ENCODE measurements around the gene PRDM16.

PRDM16 gene

DNA sequence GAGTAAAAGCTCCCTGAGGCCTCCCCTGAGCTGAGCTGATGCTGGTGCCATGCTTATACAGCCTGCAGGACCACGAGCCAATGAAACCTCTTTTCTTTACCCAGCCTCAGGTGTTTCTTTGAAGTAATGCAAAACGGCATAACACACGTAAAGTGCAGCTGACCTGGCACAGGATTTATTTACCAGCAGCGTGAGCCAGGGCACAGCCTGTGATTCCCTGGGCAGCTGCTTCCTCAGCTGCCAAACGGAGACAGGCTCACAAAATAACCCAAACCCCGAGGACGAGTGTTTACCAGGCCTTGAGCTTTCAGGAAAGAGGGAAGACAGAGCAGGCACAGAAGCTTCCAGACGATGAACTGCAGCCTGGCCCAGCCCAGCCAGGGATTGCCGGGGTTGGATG, 264.9 kb downstream of the PRDM16 start:
- ATAC-seq (ENCODE audit: insufficient read depth, low read depth): no peak
- no peak for DNase-seq
- Histone ChIP-seq H3K27me3 (ENCODE audit: insufficient read depth, low read length, poor library complexity) (no peaks in the 10 kb centered on the region), H3K27ac (ENCODE audit: low read length) (no peak overlapping the region), H3K4me1 (ENCODE audit: insufficient read depth, low read length) (no peaks in the 10 kb centered on the region), H2AFZ (ENCODE audit: low read depth, low read length) (no peak overlapping the region), H3K36me3 (ENCODE audit: insufficient read depth, low read length) (no peaks in the 10 kb centered on the region), H3K79me2 (ENCODE audit: insufficient read depth, low read length) (no peaks in the 10 kb centered on the region), H3K4me3 (ENCODE audit: low read depth in 1 of 2, low read length in 2 of 2) (no peak overlapping the region), H3K9ac (ENCODE audit: low read depth, low read length) (no peak overlapping the region), H3K9me3 (ENCODE audit: insufficient read depth, low read length, severe bottlenecking) (peaks cover 11% of the 10 kb centered on the region), H3K4me2 (ENCODE audit: insufficient read depth, low read length) (no peak overlapping the region), H4K20me1 (ENCODE audit: insufficient read depth, low read length) (no peaks in the 10 kb centered on the region)
- TF ChIP-seq, protein P1, sequence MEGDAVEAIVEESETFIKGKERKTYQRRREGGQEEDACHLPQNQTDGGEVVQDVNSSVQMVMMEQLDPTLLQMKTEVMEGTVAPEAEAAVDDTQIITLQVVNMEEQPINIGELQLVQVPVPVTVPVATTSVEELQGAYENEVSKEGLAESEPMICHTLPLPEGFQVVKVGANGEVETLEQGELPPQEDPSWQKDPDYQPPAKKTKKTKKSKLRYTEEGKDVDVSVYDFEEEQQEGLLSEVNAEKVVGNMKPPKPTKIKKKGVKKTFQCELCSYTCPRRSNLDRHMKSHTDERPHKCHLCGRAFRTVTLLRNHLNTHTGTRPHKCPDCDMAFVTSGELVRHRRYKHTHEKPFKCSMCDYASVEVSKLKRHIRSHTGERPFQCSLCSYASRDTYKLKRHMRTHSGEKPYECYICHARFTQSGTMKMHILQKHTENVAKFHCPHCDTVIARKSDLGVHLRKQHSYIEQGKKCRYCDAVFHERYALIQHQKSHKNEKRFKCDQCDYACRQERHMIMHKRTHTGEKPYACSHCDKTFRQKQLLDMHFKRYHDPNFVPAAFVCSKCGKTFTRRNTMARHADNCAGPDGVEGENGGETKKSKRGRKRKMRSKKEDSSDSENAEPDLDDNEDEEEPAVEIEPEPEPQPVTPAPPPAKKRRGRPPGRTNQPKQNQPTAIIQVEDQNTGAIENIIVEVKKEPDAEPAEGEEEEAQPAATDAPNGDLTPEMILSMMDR (IDR thresholded peaks at IDR 0.05; ENCODE audit: borderline replicate concordance, extremely low read depth, low read length, poor library complexity, severe bottlenecking): no peak
- TF ChIP-seq EZH2 (IDR thresholded peaks at IDR 0.05; ENCODE audit: borderline replicate concordance, low read depth, low read length, severe bottlenecking): no peak

DNA sequence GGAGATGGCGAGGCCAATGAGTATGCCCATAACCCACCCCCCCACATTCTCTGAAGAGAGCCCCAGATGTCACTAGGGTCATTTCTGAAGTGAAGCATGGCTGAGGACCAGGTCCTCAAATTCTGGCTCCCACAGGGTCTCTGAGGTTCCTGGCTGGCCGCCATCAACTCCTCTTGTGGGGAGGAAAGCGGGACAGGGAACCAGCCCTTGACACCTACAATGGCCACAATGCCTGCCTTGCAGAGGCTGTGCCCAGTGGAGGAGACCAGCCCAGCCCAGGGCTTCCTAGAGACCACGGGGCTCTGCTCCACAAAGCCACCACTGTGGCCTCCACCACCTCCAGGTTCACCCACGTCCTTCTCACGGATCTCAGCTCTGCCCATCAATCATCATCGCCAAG, 265.4 kb downstream of the PRDM16 start:
- no peak for DNase-seq
- TF ChIP-seq, protein P1 (IDR thresholded peaks at IDR 0.05; ENCODE audit: borderline replicate concordance, extremely low read depth, low read length, poor library complexity, severe bottlenecking): no peak
- no peak for TF ChIP-seq EZH2 (IDR thresholded peaks at IDR 0.05; ENCODE audit: borderline replicate concordance, low read depth, low read length, severe bottlenecking)
- Histone ChIP-seq H3K9me3 (ENCODE audit: insufficient read depth, low read length, severe bottlenecking) (peaks cover 11% of the 10 kb centered on the region), H3K4me2 (ENCODE audit: insufficient read depth, low read length) (no peak overlapping the region), H3K4me1 (ENCODE audit: insufficient read depth, low read length) (no peaks in the 10 kb centered on the region), H2AFZ (ENCODE audit: low read depth, low read length) (no peak overlapping the region), H3K9ac (ENCODE audit: low read depth, low read length) (no peak overlapping the region), H3K4me3 (ENCODE audit: low read depth in 1 of 2, low read length in 2 of 2) (no peak overlapping the region), H3K27ac (ENCODE audit: low read length) (no peak overlapping the region), H4K20me1 (ENCODE audit: insufficient read depth, low read length) (no peaks in the 10 kb centered on the region), H3K27me3 (ENCODE audit: insufficient read depth, low read length, poor library complexity) (no peaks in the 10 kb centered on the region), H3K79me2 (ENCODE audit: insufficient read depth, low read length) (no peaks in the 10 kb centered on the region), H3K36me3 (ENCODE audit: insufficient read depth, low read length) (no peaks in the 10 kb centered on the region)
- no peak for ATAC-seq (ENCODE audit: insufficient read depth, low read depth)

DNA sequence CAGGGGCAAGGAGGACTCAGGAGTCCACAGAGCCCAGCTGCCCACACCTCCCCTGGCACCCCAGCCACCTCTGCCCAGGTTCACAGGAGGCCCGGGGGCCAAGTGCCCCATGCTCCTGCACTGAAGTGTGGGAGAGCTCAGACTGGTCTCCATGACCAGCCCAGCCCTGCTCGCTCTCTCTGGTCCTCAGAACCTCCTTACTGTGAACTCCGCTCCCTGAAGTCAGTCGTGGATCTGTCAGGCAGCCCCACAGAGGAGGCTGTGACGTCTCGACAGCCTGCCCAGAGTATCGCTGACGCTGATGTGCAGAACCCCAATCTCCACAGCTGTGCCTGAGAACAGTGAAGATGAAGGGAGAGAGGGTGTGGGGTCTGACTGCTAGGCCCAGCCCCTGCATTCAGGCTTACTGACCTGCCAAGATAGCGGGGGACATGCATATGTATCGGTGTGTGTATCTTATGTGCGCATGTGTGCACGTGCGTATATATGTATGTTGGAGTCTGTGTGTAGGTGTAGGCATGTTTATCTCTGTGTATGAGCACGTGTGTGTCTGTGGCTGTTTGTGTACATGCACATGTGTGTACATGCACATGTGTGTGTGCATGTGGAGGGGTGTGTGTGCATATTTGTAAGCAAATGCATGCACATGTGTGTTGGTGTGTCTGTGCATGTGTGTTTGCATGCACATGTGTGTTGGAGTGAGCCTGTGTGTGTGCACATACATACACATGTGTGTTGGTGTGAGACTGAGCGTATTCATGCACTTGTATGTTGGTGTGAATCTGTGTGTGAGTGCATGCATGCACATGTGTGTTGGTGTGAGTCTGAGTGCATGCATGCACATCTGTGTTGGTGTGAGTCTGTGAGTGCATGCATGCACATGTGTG, 267.0 kb downstream of the PRDM16 start:
- Histone ChIP-seq H3K79me2 (ENCODE audit: insufficient read depth, low read length) (no peaks in the 10 kb centered on the region), H3K36me3 (ENCODE audit: insufficient read depth, low read length) (no peaks in the 10 kb centered on the region), H3K4me3 (ENCODE audit: low read depth in 1 of 2, low read length in 2 of 2) (no peak overlapping the region), H3K9ac (ENCODE audit: low read depth, low read length) (no peak overlapping the region), H3K9me3 (ENCODE audit: insufficient read depth, low read length, severe bottlenecking) (peaks cover 11% of the 10 kb centered on the region), H3K27ac (ENCODE audit: low read length) (no peak overlapping the region), H3K4me1 (ENCODE audit: insufficient read depth, low read length) (no peaks in the 10 kb centered on the region), H4K20me1 (ENCODE audit: insufficient read depth, low read length) (no peaks in the 10 kb centered on the region), H3K27me3 (ENCODE audit: insufficient read depth, low read length, poor library complexity) (no peaks in the 10 kb centered on the region), H3K4me2 (ENCODE audit: insufficient read depth, low read length) (no peak overlapping the region), H2AFZ (ENCODE audit: low read depth, low read length) (no peak overlapping the region)
- no peak for TF ChIP-seq EZH2 (IDR thresholded peaks at IDR 0.05; ENCODE audit: borderline replicate concordance, low read depth, low read length, severe bottlenecking)
- TF ChIP-seq, protein P1 (IDR thresholded peaks at IDR 0.05; ENCODE audit: borderline replicate concordance, extremely low read depth, low read length, poor library complexity, severe bottlenecking): no peak
- ATAC-seq (ENCODE audit: insufficient read depth, low read depth) (no peak), DNase-seq (no peak)
